Peyer's patch (tissue), 4 donors: ENCODE results near the gene DCAF12L2.

Experiments used
- POLR2A ChIP-seq, 2 donors: fragments of 450-650 bp; IDR thresholded peaks; one replicate each; pipeline ENCODE4 v1.5.1; 2017; ENCODE audit warnings: antibody characterized with exemption in 2 of 2, mild to moderate bottlenecking in 2 of 2, moderate library complexity in 2 of 2
- TF ChIP-seq, protein P1 (sequence below), 6 experiments: fragments of 450-650 bp in 4 of 6; fragments of 200-600 bp in 2 of 6; sonication (generic) in 1 of 6; IDR thresholded peaks; one replicate each; pipeline ENCODE4 v1.5.1; 2017 to 2019; ENCODE audit warnings: antibody characterized with exemption in 6 of 6, mild to moderate bottlenecking in 3 of 6, moderate library complexity in 1 of 6

DNA sequence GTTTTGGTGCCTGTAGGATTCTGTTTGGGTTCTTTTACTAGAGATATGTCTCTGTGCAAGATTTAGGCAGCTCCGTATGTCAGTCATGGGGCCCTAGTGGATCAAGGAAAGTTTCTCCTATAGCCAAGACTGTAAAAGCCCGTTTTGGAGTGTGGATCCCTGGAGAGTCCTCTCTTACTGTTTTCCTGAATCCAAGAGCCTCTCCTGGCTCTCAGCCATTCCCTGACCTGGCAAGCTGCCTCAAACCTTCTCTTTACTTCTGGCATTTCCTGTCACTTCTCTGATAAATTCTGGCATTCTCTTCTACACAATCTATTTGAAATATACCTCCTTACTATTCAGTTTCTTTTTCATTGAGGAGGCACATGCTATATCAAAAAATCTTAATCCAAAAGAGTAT, 41.4 kb downstream of the DCAF12L2 start:
- TF ChIP-seq, protein P1, sequence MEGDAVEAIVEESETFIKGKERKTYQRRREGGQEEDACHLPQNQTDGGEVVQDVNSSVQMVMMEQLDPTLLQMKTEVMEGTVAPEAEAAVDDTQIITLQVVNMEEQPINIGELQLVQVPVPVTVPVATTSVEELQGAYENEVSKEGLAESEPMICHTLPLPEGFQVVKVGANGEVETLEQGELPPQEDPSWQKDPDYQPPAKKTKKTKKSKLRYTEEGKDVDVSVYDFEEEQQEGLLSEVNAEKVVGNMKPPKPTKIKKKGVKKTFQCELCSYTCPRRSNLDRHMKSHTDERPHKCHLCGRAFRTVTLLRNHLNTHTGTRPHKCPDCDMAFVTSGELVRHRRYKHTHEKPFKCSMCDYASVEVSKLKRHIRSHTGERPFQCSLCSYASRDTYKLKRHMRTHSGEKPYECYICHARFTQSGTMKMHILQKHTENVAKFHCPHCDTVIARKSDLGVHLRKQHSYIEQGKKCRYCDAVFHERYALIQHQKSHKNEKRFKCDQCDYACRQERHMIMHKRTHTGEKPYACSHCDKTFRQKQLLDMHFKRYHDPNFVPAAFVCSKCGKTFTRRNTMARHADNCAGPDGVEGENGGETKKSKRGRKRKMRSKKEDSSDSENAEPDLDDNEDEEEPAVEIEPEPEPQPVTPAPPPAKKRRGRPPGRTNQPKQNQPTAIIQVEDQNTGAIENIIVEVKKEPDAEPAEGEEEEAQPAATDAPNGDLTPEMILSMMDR (IDR thresholded peaks at IDR 0.05): no peak
- TF ChIP-seq POLR2A (IDR thresholded peaks at IDR 0.05): no peak
